SKM-1 treated with dmso at 0.1 percent for 144 hours (cell line): ENCODE data around the gene ADARB1.

Experiments used
- DNase-seq: peaks from one replicate; lab custom pipeline; 2025; ENCODE audit not compliant: unreplicated experiment; lab: John Stamatoyannopoulos, UW

Gene ADARB1

GRCh38 chr21:45037986-45038385, 36.4 kb upstream of the ADARB1 start:
- no peak for DNase-seq

GRCh38 chr21:45039317-45040156, 34.8 kb upstream of the ADARB1 start:
- no peak for DNase-seq

- DNase-seq = no peak
Observed at GRCh38 chr21:45040157-45040711, 34.1 kb upstream of the ADARB1 start.

- DNase-seq = no peak
Observed at GRCh38 chr21:45040739-45041138, 33.6 kb upstream of the ADARB1 start.

- DNase-seq = peak; percentile 50
Observed at GRCh38 chr21:45041351-45041805, 33.0 kb upstream of the ADARB1 start.

GRCh38 chr21:45041984-45042663, 32.3 kb upstream of the ADARB1 start:
- DNase-seq = no peak

GRCh38 chr21:45042664-45043161, 31.7 kb upstream of the ADARB1 start:
- DNase-seq = no peak

- no peak for DNase-seq
Observed at GRCh38 chr21:45043541-45044020, 30.8 kb upstream of the ADARB1 start.

- no peak for DNase-seq
Observed at GRCh38 chr21:45045481-45045880, 28.9 kb upstream of the ADARB1 start.

- no peak for DNase-seq
Observed at GRCh38 chr21:45047257-45047656, 27.1 kb upstream of the ADARB1 start.

GRCh38 chr21:45048026-45048698, 26.2 kb upstream of the ADARB1 start:
- DNase-seq = no peak

GRCh38 chr21:45048968-45049367, 25.4 kb upstream of the ADARB1 start:
- no peak for DNase-seq

- DNase-seq = no peak
Observed at GRCh38 chr21:45049714-45050344, 24.6 kb upstream of the ADARB1 start.

GRCh38 chr21:45050345-45050796, 24.0 kb upstream of the ADARB1 start:
- DNase-seq = no peak

GRCh38 chr21:45050797-45051489, 23.4 kb upstream of the ADARB1 start:
- no peak for DNase-seq

GRCh38 chr21:45051580-45052434, 22.6 kb upstream of the ADARB1 start:
- DNase-seq = no peak

GRCh38 chr21:45052960-45053359, 21.4 kb upstream of the ADARB1 start:
- no peak for DNase-seq

GRCh38 chr21:45053561-45054226, 20.7 kb upstream of the ADARB1 start:
- no peak for DNase-seq
